Motor neuron (in vitro differentiated cells): Measurements from ENCODE around the gene MRPS25. TPM values are rescaled to one million over a fixed set of nuclear protein-coding genes. Genes with fewer than 3 reads are reported as not detected.
A peak's percentile ranks its signal among the peaks of the same experiment; 100 is the strongest.

Experiments
- ATAC-seq, 8 experiments: fragments of 200-7000 bp; cut with Tn5 transposase; replicated peaks in 6 of 8; 2 replicates each; pipeline ENCODE4 v1.8.0; 2021; ENCODE audit warnings: mild to moderate bottlenecking in 8 of 8, moderate library complexity in 8 of 8
- H3K27ac ChIP-seq, 2 donors: fragments of 250-450 bp; sonication (Bioruptor Pico); 2 replicates each; pipeline ENCODE4 v1.9.0; 2021; ENCODE audit warnings: antibody characterized with exemption in 2 of 2, mild to moderate bottlenecking in 2 of 2, moderate library complexity in 1 of 2
- H3K4me1 ChIP-seq, 2 donors: fragments of 250-450 bp; sonication (Bioruptor Pico); replicated peaks in 1 of 2; 2 replicates each; pipeline ENCODE4 v1.6.1; 2021; ENCODE audit warnings: antibody characterized with exemption in 2 of 2, mild to moderate bottlenecking in 2 of 2, moderate library complexity in 1 of 2
- H3K4me3 ChIP-seq, 5 donors: fragments of 250-450 bp; sonication (Bioruptor Pico); 2 replicates each; pipeline ENCODE4 v1.9.0; 2021; ENCODE audit warnings: antibody characterized with exemption in 5 of 5, mild to moderate bottlenecking in 5 of 5, moderate library complexity in 4 of 5
- WGBS, 10 experiments: fragments of 450-650 bp; shearing (Covaris generic); methylation state at CpG; one replicate each; pipeline ENCODE4 v1.0.0; 2022; 5-methylcytosine and 5-hydroxymethylcytosine counted together
- in situ Hi-C, 9 experiments: fragments of 400-800 bp; cut with MboI; loops; one replicate each; pipeline ENCODE4 v1.15.0; 2021; ENCODE audit warnings: low sequenced_read_pairs in 9 of 9, low pct_unique_long_range_greater_than_20kb in 2 of 9; ENCODE audit not compliant: unreplicated experiment in 9 of 9
- total RNA-seq, 8 experiments: library from RNA; unstranded; fragments of 300-600 nt; gene quantifications; 2 replicates each; pipeline versions ENCODE4 v1.2.3 to v1.2.4, GENCODE V29; 2022

The MRPS25 gene
- total RNA-seq, 8 experiments from 2014 or later, result 25.0 to 99.9 (median 32.3) TPM

DNA sequence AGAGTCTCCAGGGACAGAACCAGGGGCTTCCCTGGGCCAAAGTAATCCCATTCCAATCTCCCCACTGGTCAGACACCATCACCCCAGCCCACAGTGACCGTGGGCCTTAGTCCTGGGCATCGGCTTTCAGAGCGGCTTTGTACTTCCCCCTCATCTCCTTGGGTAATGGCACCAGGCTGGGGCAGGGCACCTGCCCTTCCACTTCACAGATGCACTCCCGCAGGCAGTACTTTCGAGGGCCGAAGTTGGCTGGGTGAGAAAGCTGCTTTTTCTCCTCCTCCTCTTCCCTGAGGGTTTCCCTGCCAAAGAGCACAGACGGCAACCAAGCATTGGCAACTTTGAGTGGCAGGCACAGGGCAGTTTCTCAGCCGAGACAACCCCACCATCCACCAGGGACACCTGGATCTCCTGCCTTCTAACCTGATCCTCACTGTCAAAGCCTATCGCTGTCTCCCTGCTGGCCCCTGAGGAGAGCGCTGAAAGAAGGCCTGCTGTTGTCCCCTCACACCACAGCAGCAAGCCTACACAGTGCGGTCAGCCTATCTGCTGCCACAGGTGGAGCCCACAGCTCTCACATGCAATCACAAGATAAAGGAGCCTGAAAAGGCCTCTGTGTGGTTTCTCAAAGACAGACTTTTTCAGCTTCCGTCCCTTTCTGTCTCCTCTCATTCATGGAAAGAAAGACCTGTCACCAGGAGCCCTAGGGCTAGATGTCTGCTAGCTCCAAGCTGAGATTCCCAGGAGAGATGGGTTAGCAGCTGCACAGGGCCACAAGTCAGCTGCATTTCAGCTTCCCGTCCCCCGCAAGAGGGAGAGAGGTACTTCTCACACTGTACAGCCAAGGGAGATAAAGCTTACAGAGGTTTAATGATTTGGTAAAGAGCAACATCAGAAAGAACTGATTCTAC lies 12.5 kb downstream of the MRPS25 start:
- no peak overlapping the region for H3K27ac ChIP-seq
- H3K4me1 ChIP-seq, result no peaks in the 10 kb centered on the region
- no peak overlapping the region for H3K4me3 ChIP-seq
- no peak for ATAC-seq
- in situ Hi-C loops, result no loop called here
- 73 to 100% (median 100%) methylated on average over 1 to 5 of the region's 14 CpGs; no CpG with 5 or more reads in 1 of the 10 experiments for WGBS, 10 experiments

DNA sequence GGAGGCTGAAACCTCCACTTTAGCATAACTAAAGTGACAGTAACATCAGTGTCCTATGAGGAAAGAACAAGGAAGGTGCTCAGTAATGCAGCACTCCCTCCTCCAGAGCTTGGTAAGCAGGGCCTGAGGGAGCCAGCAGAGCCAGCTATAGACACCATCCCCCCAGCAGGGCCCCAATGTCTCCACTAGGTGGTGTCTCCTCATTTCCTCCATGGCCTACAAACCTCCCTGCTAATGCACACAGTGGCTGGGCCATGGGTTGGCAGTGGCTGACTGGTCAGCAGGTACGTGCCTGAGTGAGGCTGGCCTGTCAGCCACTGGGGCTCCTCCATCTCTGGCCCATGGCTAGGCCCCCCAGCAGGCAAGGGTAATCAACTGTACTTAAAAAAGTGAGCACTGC lies 13.6 kb downstream of the MRPS25 start:
- no CpG with 5 or more reads among the region's 1 CpG for WGBS, 10 experiments
- Histone ChIP-seq H3K4me1 (no peaks in the 10 kb centered on the region), H3K27ac (no peak overlapping the region), H3K4me3 (no peak overlapping the region)
- in situ Hi-C loops, result no loop called here
- ATAC-seq, result peak; percentile 35 to 97 (median 62)

DNA sequence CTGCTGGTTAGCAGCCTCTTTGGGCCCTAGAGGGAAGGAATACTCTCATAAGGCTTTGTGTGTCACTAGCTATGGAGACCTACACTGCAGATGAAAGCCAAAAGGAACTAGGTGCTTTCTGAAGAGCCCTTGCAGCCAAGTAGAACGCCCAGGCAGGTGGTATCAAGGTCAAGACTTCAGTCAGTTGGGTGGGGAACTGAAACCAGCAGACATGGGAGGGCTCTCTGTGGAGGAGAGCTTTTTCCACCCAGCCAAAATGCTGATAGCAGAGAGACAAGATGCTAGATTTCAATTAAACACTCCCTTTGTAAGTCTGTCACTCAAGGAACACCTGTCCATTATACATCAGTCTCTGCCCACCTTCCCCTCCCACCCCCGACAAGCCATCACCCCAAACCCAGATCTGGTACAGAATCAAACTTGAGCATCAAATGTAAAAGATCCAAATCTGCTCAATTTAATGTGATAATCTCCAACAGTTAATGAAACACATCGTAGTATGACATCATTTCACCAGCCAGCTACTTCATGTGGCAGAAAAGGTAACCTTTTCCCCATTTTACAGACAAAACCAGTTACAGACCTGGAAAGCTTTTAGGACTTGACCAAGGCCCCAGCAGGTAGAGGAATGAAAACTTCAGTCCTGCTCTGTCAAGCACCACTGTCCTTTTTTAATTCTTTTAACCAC lies 14.6 kb downstream of the MRPS25 start:
- 20 to 100% (median 100%) methylated on average over 1 to 3 of the region's 3 CpGs; no CpG with 5 or more reads in 4 of the 10 experiments for WGBS, 10 experiments
- in situ Hi-C loops, result no loop called here

DNA sequence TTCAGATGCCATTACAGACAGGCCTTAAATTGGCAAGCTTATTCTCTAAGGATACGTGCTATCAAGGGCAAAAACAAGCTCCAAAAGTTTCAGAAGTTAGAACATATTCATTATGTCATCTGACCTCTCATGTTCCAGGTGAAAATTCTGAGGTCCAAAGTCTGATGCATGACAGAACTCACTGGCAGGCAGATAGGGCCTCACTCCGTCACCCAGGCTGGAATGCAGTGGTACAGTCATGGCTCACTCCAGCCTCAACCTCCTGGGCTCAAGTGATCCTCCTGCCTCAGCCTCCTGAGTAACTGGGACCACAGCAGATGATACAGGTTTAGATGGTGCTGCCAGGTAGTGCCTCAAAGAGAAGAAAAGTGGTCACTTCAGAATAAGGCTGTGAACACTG lies 15.5 kb downstream of the MRPS25 start:
- H3K27ac ChIP-seq, result no peak overlapping the region
- 80 to 100% (median 100%) methylated on average over 1 to 2 of the region's 2 CpGs; no CpG with 5 or more reads in 3 of the 10 experiments for WGBS, 10 experiments
- in situ Hi-C loops, result no loop called here
- H3K4me1 ChIP-seq, result no peaks in the 10 kb centered on the region
- H3K4me3 ChIP-seq, result no peak overlapping the region
- ATAC-seq, result no peak

More for the DNA sequence above, 14.6 kb downstream of the MRPS25 start:
- H3K27ac ChIP-seq, result no peak overlapping the region
- no peak overlapping the region for H3K4me3 ChIP-seq
- ATAC-seq, result no peak
- H3K4me1 ChIP-seq, result no peaks in the 10 kb centered on the region

DNA sequence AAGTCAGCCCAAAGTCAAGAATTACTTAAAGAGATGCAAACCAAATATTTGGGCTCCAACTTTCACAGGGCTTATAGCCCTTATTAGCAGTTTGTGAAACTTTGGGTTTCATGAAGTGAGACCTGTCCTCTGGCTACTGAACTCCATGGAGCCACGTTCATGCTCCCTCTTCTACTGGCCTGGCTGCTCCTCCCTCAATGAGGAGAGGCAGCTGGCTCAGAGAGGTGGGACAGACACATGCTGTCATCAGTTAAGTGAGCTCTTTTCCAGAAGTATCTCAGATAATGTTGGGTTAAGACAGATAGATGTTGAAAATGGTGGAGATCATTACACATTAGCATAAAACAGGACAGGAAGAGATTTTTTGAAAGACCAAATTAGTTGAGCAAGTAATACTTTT lies 19.4 kb downstream of the MRPS25 start:
- in situ Hi-C loops, result no loop called here
- WGBS, 10 experiments, result 14 to 100% (median 83%) methylated on average over 1 of the region's 1 CpG; no CpG with 5 or more reads in 4 of the 10 experiments

DNA sequence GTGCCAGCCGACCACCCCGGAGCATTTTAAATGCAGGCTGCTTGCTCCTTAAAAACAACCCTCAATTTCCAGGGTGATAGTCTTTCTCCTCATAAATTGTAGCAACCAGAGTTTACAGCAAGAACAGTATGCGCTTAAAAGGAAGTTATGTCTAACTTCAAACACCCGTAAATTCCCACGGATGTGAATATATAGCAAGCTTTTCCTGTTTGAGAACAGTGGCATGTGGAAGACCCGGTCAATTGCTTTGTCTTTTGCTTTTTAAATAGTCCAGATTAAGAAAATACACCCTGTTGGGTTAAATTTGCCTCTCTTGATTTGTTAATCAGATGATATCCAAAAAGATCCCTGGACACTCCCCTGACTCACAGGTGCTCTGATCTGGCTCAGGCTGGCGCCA lies 20.8 kb downstream of the MRPS25 start:
- no peak for ATAC-seq
- WGBS, 10 experiments, result 53 to 100% (median 100%) methylated on average over 1 to 6 of the region's 7 CpGs; no CpG with 5 or more reads in 3 of the 10 experiments
- Histone ChIP-seq H3K4me3 (no peak overlapping the region), H3K4me1 (no peaks in the 10 kb centered on the region), H3K27ac (no peak overlapping the region)
- in situ Hi-C loops, result no loop called here

More for the DNA sequence above, 19.4 kb downstream of the MRPS25 start:
- Histone ChIP-seq H3K4me3 (no peak overlapping the region), H3K4me1 (no peaks in the 10 kb centered on the region), H3K27ac (no peak overlapping the region)
- ATAC-seq, result no peak

DNA sequence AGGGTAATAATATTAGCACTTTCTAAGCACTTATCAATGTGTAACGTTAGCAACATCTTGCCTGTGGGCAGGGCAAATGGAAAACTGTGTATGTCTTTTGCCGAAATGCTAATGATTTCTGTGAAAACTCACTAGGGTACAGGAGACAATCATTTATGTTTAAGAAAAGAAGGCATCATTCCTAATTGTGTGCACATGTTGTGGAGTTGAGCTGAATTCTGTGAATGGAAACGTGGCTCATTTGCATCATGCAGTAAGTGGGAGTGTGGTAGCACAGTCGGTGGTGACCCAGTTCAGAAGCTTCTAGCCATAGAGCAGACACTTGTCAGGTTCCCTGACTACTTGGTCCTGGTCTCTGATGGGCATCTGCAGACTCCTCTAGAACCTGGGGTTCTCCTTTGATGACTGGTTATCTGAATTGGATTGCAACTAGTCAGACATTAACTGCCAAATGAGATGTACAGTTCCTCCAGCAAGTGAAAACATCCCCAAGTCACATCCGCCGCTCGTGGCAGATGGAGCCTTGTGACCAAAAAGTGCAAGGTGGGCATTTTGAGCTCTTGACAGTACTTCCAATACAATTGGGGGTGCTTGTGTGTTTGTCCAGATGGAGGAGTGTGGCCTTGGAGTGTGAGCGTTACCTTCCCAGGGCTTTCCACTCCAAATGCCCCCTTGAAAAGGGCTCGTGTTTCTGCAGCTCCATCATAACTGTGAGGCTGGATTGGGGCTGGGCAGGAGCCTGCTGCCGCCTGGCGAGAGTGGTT lies 21.5 kb downstream of the MRPS25 start:
- H3K27ac ChIP-seq, result no peak overlapping the region
- H3K4me1 ChIP-seq, result no peaks in the 10 kb centered on the region
- no peak overlapping the region for H3K4me3 ChIP-seq
- 14 to 100% (median 75%) methylated on average over 2 to 10 of the region's 11 CpGs for WGBS, 10 experiments
- in situ Hi-C loops, result no loop called here
- peak in 3 of 8 experiments; percentile 67 to 71 (median 68) for ATAC-seq

DNA sequence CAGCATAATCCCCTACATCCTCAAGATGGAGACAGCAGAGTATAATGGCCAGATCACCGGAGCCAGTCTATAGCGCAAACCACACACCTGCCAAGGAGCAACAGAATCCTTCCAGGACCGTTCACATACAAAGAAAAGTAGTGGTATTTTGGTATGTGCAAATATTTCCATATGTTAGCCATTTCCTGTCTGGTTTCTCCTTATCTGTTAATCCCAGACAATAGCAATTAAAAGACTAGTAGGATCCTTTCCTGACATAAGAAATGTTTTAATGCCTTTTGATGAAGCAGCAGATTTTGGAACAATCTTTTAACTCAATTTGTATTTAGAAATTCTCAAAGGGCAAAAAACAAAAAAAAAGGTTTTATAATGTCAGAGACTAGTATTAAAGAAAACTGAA lies 22.2 kb downstream of the MRPS25 start:
- H3K4me1 ChIP-seq, result no peaks in the 10 kb centered on the region
- H3K4me3 ChIP-seq, result no peak overlapping the region
- 42 to 97% (median 92%) methylated on average over 2 to 3 of the region's 3 CpGs; no CpG with 5 or more reads in 5 of the 10 experiments for WGBS, 10 experiments
- ATAC-seq, result no peak
- in situ Hi-C loops, result no loop called here
- H3K27ac ChIP-seq, result no peak overlapping the region

DNA sequence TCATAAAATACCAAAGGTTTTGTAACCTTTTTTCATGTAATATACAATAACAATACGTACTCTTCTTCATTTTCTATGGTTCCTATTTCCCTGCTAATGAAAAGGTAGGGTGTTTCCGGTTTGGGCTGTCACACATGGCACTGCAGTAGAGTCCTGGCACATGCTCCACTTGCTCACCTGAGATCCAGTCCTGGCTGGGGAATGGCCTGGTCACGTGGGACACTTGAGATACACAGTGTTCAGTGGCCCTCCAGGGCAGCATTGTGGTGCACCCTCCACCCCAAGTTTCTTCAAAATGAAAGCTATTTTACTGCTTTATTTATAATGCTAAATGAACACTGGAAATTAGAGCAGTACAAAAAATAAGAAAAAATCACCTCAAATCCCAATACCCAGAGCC lies 23.2 kb downstream of the MRPS25 start:
- Histone ChIP-seq H3K4me1 (no peaks in the 10 kb centered on the region), H3K27ac (no peak overlapping the region), H3K4me3 (no peak overlapping the region)
- WGBS, 10 experiments, result 93 to 100% (median 100%) methylated on average over 1 to 3 of the region's 3 CpGs; no CpG with 5 or more reads in 1 of the 10 experiments
- in situ Hi-C loops, result no loop called here
- ATAC-seq, result no peak

DNA sequence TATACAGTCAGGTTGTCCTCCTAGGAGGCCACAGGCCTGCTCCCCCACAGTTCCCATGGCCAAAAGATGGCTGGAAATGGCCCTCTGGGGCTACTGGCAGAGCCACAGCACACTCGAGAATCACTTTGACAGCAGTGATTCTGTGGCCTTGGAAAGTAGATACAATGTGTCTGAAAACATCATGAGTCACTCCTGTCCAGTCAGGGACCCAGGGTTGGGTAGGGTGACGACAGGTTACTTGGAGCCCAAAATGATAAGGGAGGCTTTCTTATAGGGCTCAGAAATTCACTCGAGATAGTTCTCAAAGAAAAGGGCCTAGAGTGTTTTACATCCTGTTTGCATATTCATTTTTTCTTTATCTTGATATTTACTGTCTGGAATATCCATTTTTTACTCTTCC lies 24.3 kb downstream of the MRPS25 start:
- Histone ChIP-seq H3K4me3 (no peak overlapping the region), H3K27ac (no peak overlapping the region), H3K4me1 (no peaks in the 10 kb centered on the region)
- ATAC-seq, result peak in 1 of 8 experiments; percentile 24
- in situ Hi-C loops, result no loop called here
- 64 to 100% (median 97%) methylated on average over 1 to 2 of the region's 3 CpGs; no CpG with 5 or more reads in 4 of the 10 experiments for WGBS, 10 experiments

DNA sequence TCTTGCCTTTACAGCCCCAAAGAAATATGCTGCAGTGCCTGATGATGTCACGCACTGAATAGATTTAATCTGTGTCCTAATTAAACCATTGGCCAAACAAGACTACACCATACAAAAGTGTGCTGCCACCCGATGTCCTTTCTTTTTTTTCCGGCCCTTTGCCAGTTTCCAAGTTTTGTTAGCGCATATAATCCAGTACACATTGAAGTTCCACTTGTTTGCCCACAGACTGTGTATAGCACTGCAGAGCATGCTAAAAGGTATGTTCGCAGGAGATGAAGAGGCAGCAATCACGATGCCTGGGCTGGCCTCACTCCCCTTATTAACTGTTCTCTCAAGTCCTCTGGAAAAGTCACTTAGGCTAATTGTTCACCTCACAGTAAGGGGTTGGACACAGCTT lies 26.8 kb downstream of the MRPS25 start:
- Histone ChIP-seq H3K27ac (no peak overlapping the region), H3K4me1 (no peaks in the 10 kb centered on the region), H3K4me3 (no peak overlapping the region)
- 68 to 100% (median 89%) methylated on average over 2 to 6 of the region's 6 CpGs for WGBS, 10 experiments
- in situ Hi-C loops, result no loop called here
- ATAC-seq, result no peak

DNA sequence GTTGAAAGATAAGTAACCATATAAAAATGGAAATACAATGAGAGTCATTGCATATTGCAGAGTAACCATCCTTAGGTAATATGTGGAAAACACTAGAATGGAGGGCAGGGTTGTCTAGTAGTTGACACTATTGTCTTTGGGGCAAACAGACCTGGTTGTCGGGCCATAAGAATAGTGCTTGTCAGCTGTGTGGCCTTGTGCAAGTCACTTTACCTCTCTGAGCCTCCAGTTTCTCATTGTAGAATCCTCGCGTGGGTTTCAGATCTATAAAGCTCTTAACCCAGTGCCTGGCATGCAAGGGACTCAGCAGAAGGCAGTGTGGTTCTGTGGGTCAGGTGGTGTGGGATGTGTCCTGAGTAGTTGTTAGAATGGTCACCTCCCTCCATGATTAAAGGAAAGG lies 32.0 kb downstream of the MRPS25 start:
- in situ Hi-C loops, result no loop called here
- WGBS, 10 experiments, result 33 to 100% (median 100%) methylated on average over 1 to 2 of the region's 3 CpGs; no CpG with 5 or more reads in 3 of the 10 experiments
- Histone ChIP-seq H3K4me3 (no peak overlapping the region), H3K4me1 (no peaks in the 10 kb centered on the region), H3K27ac (no peak overlapping the region)
- no peak for ATAC-seq

DNA sequence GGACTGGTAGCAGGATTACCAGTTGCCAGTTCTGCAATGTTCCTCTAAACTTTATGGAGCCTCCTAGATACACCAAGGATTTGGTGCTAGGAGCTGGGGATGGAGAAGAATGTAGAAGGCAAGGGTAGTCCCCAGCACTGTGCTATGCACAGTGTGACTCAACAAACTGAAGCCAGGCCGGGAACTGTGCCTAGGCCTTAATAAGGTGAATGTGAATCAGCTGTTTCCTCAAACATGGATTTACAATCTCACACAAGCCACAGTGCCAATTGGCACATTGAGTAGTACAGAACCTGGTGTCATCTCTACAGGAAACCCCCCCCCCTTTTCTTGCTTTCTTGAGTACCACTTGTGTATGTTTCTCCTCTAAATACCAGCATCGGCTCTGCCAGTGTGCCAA lies 32.5 kb downstream of the MRPS25 start:
- no peak for ATAC-seq
- Histone ChIP-seq H3K4me1 (no peaks in the 10 kb centered on the region), H3K4me3 (no peak overlapping the region), H3K27ac (no peak overlapping the region)
- in situ Hi-C loops, result no loop called here
- WGBS, 10 experiments, result 71 to 100% (median 80%) methylated on average over 1 of the region's 2 CpGs; no CpG with 5 or more reads in 7 of the 10 experiments
